HCEC 1CT (cell line): Measurements from ENCODE around the gene EXOC6B.

Source experiments
- DNase-seq: peaks from one replicate; pipeline ENCODE4 v3.0.0-alpha.2; 2017

The EXOC6B gene

DNA sequence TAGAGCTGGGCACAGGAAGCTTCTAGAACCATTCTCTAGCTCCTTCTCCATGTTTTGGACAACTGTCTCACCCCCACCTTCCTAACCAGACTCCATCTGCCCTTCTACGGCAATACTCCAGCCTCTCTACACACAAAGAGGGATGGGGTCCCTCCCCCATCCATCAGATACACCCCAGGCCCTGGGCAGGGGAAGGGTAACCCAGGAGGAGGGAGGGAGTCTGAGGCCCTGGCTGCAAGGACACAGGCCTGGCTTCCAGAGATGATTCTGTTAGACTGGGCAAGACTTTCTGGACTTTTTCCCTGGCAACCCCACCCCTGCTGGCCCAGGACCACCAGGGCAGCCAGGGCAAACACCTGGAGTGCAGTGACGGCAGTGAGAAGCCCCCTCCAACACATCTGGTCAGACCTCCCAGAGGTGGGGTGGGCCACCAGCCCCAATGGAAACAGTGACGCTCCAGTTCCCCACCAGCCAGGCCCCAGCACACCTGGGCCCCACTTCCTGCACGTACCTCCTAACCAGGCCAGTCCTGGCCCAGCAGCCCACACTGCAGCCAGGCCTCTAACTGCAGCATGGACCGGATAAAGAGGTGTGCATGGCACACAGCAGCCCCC is 684.7 kb downstream of the EXOC6B start:
- no peak for DNase-seq

DNA sequence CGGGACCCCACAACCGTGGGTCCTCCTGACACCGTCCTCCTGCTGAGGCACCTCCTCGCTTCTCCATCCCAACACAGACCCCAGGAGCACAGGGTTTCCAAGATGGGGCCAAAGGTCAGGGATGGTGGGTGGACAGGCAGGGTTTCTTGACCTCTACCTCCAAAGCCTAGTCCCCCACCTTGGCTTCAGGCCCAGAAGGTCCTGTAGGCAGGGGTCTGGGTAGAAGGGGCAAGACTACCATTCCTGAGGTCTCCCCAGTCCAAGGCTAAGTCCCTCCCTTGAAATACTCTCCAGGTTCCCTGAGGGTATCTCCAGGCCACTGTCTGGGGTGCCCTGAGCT is 685.2 kb downstream of the EXOC6B start:
- no peak for DNase-seq

DNA sequence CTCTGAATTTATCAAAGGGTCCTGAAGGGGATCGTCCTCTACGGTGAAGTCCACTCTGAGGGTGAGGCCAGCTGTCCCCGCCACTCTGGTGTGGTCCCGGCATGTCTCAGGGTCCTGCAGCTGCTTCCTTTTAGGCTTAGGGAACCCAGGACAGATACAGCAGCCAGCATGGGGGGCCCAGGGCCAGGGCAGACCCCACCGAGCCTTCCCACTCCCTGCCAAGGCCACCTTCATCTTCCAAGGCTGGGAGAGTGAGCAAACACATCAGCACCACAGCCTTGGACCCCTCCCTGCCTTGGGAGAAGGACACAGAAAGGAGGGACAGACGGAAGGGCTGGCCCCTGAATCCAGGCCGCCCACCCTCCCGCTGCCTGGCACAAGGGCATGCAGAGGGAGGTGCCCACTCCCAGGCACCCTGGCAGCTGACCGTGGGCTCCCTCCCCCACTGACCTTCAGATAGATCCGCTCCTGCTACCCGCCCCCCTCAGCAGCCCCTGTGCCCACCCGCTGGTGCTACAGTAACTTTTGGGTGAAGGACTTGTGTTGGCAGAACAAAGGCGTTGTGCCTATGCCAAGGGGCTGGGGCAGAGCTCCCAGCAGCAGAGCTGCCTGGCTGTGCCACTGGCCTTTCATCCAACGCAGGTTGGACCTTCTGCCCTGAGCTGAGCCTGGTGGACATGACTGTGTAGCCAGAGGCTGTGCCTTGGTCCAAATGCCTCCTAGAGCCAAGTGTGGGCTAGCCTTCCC is 685.8 kb downstream of the EXOC6B start:
- DNase-seq, result no peak

DNA sequence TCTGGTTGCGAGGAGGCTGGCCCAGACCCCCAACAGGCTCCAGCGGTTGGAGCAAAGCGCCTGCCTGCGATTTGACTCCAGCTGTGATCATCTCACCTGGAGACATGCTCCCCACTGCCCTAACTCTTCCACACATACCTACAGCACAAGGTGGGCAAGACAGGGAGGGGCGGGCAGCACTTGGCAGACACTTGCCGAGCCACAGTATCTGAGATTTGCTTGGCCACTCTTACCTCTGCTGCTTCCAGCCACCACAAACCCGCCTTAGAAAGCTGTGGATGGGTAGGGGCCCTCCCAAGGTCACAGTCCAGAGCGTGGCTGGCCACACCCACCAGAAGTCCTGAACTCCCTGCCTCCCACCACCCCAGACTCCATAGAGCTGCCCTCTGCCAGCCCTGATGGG is 686.4 kb downstream of the EXOC6B start:
- no peak for DNase-seq

DNA sequence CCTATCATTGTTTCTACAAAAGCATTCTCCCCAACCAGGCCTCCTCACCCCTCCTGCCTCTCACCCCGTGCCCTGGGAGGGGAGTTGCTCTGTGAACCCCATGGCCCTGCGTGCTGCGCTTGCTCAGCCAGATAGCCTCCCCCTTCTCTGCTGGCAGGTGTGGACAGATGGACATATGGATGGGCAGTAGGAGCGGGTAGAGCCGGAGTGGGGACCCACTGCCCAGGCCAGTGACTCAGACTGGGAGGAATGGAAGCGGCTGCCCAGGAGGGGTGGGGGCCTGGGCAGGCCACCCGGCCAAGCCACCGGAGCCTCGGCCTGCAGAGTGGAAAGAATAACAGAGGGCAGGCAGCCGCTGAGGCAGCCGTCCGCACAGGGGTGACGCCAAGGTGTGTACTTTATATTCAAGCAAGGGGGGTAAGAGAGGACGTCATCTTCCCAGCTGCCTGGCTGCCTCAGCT is 686.9 kb downstream of the EXOC6B start:
- DNase-seq, result no peak

DNA sequence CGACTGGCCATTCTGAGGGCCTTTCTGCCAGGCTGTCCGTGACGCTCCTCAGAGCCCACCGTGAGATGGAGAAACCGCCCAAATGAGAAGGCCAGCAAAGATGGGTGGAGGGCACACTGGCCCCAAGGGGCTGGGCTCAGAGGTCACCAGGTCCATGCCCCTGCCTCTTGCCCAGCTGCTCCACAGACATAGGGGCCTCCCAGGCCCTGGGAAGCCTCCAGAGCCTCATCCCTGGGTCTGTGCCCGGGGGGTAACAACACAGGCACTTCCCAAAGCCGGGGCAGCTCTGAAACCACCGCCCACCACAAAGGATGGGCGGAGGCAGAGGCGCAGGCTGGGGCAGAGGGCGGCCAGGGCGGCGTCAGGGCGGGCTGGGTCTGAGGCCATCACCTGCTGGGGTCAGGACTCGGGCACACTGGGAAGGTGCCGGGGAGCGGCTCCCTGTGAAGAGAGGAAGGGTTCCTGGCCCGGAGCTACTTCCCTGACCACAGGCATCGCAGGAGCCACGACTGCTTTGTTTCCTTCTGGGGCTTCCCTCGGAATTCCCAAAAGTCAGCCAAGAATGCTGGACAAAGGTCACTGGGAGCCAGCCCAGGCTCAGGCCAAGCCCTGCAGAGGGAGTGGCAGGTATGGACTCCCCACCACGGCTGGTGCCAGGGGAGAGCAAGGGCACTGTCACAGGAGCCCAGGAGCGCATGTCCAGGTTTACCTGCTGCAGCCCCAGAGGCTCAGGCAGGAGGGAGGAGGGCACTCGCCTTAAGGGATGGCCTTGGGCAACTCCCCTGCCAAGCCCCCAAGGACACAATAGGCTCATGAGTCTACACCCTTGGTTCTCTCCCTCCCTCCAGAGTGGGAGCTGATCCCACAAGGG is 687.6 kb downstream of the EXOC6B start:
- no peak for DNase-seq

DNA sequence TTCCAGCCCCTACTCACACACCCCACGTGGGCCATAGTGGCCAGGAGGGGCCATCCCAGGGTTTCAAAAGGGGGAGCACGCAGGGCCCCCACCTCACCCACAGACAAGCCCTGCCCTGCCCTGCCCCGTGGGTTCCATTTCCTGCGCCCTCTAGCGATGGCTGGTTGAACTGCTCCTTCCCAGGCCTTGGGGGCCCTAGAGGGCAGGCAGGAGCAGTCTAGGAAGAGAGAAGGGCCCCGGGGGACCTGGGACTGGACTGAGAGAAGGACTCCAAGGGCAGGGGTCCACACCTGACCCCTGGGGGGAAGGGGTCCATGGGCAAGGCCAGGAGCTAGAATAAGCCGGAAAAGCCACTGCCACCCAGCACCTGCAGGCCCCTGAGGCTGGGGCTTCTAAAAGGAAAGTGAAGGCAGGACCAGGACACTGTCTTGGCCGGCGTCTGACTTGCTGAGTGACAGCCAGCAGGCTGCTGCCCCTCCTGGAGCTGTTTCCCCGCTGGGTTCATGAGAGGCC is 688.3 kb downstream of the EXOC6B start:
- DNase-seq, result no peak

DNA sequence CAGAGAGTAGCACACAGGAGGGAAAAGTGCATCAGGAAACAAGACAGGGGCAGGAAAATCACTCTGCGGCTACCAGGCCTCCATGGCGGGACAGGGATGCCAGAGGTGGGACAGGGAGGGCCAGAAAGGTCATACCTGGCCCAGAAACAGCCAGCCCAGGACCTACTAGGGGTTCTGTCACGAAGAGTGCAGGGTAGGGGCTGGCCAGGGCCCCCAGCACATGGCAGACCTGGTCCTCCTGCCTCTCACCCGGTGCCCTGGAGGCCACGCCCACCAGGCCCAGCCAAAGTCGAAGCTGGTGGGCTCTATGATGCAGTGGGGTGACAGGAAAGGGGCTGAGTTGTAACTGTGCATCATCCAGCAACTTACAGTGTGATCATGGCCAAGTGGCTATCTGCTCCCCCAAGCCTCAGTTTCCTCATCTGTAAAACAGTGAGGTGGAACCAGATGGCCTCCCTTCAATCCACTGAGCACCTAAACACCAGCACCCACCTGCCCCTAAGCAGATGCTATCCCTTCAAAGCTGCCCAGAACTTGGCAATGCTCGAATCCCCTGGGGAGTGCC is 688.8 kb downstream of the EXOC6B start:
- no peak for DNase-seq

DNA sequence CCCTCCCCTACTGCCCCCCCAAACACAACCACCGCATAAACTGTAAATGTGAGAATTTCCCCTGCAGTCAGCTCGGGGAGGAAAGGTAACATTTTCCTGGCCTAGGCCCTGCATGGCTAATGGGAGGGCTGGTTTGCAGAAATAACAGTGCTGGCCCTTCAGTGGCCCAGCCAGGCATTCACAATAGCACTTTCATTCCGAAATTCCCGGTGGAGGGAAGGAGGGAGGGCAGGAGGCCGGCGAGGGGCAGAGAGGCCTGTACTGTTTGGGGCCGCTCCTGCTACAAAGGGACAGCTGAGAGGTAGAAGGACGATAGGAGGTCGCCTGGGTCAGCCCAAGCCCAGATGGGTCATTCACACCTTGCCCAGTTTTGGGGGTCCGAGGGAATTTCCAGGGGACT is 689.5 kb downstream of the EXOC6B start:
- DNase-seq, result no peak

DNA sequence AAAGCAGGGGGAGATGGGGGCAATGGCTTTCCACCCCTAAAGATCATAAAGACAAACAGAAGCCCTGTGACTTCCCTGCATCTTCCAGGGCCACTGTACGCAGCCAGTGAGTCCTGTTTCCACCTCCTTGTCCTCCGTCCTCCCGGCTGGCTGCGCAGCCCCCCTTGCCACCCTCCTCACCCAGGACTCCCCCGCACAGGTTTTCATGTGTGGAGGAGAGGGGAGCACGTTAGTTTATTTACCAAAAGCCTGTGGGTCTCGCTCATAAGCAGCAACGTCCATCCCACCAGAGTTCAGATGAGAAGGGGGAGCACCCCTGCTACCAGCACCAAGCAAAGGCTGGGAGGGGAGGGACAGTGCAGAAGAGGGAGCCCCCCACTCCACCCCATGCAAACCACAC is 689.9 kb downstream of the EXOC6B start:
- no peak for DNase-seq

DNA sequence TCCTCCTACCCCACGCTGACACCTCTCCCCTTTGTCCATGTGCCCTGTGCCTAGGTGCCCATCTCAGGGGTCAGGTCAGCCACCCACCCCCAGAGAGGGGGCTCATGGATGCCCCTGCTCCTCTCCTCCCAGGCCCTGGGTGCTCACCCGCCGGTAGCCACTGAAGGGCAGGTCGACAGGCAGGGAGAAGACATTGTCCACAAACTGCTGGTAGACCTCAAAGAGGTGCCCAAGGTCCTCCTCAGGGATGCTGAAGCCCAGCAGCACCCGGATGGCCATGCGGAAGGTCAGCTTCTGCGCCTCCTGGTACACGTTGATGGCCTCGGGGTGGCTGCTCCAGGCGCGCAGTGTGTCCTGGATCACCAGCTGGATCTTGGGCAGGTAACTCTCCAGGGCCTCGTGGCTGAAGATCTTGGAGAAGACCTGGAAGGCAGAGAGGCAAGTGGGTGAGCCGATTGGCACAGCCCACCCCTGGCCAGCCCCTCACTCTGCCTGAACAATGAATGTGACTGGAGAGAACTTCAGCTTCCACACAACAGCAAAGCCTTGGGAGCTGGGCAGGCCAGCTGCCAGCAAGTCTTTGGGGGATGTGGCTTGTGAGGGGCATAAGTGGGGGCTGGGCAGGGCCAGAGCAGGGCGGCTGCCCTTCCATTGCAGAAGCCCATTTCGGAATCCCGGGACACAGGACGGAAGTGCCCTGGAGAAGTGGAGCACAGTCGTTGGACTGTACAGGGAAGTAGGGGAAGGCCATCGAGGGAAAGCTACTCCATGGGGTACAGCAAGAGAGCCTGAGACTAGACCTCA is 690.6 kb downstream of the EXOC6B start:
- no peak for DNase-seq

DNA sequence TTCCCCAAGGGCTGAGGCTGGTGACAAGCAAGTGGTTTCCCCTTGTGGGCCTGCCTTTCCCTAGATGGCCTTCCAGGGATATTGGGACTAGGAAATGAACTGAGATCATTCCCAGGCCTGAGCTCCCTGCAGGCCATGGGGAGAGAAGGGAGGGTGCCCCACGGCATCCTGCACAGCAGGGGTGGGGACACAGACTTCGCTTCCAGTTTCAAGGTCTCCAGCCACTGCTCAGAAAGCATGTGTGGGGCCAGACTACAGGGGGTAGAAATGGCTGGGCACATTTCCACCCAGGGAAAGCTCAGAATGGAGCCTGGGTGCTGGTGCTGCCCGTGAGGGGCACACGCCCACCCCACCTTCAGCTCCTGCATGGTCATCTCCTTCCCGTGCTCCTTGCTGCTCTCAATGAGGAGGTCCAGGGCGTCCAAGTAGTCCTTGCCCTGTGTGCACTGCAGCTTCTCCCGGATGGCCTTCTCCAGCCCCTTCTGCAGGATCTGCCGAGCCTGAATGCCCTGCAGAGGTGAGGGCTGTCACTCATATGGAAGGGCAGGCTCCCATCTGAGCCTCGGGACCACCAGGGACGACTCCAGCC is 691.3 kb downstream of the EXOC6B start:
- no peak for DNase-seq

DNA sequence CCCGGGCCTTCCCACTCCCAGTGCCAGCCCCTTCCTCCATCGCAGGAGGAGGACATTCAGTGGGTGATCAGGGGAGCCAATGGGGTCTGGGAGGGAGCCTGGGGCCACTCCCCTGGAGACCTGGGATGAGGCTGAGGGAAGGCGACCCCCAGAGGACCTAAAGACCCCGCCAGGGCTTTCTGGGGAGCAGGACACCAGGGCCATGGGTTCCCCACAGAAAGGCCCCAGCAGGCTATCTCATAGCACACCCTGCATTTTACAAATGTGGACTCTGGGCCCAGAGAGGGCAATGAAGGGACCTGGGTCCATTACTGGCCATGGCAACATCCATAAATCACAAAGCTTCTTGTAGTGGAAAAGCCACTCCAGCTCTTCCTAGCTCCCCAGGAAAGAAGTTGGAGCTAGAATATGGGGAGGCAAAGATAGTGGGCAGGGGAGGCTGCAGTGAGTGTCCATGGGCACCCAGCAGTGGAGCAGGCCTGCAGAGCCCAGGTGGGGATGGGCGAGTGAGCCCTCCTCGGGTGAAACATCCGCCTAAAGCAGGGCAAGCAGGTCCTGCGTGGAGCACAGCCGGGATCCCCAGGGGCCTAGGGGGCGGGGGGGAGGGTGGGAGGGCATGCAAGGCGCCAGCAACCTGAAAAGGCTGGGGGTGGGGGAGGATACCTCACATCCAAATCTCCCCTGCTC is 692.0 kb downstream of the EXOC6B start:
- no peak for DNase-seq

DNA sequence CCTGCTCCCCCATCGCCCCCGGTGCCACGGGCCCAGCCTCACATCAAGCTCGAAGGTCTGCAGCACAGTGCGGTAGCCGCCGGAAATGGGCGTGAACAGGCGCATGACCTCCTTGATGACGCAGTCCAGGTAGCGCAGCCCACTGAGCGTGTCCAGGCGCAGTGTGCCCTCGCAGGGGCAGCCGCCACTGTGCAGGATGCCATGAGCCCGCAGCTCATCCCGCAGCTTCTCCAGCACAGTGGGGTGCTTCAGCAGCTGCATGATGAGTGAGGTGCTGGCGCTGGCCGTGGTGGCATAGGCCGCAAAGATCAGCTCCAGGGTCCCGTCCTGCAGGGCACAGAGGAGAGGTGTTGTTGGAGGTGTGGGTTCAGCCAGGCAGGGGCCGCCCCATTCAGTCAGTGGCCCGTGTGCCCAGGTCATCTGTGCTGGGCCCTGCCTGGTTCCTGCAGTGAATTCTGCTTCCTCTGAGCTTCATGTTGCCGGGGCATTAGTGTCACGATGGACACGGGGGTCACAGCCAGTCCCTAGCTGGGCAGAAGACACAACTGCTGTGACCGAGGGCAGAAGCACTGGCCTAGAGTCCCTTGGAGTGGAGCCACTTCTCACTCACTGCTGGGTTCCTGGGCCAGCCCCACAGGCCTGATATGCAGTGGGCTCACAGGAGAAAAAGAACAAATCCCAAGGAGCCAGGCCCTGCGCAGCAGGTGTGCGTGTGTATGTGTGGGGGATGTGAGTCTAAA is 692.7 kb downstream of the EXOC6B start:
- no peak for DNase-seq

DNA sequence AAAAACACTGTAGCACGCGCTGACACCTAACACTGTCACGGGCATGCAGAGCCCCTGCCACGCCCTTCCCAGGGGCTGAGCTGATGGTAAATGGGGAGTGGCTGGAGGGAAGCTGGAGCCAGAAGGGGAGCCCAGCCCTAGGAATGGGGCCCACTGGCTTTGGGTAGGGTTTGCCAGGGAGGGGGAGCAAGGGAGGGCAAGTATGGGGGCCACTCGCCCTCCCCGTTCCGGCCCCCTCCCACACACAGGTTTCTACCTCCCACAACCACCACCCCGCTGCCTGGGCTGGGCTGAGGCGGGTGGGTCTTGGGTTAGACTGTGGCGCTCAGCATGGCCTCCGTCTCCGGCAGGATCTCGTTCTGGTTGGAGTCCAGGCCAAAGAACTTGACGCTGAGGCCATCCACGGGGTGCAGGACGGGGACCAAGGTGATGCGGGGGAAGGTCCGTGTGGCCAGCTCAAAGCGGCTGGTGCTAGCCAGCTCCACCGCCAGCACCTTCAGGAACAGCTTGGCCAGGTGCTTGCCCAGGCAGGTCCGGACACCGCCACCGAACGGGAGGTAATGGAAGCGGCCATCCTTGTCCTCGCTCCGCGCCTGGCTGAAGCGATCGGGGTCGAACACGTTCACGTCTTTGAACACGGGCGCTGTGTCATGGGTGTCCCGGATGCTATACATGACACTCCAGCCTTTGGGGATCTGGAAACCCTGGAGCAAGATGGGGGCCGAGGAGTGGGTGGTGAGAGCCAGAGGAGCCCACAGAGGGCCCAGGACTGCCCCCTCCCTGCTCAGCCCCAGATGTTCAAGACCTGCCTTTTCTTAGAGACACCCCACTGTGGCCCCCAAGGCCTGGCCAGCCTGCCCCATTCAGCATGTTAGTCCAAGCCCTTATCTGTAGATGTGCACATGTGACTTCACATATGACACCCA is 693.7 kb downstream of the EXOC6B start:
- DNase-seq, result no peak

DNA sequence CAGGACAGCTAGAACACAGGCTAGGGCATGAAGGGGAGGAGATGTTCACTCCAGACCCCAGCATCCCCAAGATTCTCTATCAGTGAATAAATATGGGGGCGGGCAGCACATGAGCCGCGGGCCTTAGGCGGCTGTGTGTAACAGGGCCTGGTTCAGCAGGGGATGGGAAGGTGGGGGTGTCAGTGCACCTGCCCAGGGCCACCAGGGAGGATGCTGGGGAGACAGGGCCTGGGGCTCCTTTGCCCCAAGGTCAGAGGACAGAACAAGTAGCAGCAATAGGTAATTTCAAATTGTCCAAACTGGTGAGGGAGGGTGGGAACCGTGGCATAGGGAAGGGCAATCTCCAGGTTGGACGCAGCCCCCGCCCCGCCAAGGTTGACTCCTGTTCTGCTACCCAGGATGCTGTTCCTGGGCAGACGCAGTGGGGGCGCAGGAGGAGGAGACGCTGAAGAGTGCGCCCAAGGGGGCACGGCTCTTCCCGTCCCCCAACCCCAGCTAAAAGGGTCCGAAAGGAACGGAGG is 694.4 kb downstream of the EXOC6B start:
- DNase-seq, result no peak

DNA sequence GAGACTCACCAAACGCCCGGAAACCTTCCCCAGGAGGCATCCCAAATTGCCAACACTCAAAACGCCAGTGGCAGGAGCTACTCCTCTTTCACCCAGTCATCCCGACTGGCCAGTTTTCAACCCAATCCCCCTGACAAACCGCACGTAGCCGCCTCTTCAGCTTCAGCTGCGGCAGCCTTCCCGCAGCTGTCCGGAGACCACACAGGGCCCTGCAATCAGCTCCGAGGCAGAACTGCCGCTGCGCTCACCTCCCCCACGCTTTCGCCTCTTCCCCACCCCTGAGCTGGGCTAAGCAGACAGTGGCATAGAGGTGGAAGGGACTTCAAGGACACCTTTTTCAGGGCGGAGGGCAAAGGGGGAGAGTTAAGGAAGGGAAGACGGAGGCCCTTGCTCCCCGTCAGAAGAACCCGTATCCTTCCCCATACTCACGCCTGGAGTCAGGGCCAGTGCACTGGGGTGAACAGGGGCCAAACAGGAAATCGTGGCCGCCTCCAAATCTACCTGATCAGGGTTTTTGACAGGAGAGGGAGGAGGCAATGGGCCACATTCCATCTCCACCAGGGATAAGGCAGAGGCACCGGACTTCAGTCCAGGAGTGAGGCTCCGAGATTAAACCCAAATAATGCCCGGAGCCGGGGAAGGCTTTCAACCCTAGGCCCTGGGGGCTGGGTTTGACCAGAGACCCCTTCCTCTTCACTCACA is 695.0 kb downstream of the EXOC6B start:
- no peak for DNase-seq

DNA sequence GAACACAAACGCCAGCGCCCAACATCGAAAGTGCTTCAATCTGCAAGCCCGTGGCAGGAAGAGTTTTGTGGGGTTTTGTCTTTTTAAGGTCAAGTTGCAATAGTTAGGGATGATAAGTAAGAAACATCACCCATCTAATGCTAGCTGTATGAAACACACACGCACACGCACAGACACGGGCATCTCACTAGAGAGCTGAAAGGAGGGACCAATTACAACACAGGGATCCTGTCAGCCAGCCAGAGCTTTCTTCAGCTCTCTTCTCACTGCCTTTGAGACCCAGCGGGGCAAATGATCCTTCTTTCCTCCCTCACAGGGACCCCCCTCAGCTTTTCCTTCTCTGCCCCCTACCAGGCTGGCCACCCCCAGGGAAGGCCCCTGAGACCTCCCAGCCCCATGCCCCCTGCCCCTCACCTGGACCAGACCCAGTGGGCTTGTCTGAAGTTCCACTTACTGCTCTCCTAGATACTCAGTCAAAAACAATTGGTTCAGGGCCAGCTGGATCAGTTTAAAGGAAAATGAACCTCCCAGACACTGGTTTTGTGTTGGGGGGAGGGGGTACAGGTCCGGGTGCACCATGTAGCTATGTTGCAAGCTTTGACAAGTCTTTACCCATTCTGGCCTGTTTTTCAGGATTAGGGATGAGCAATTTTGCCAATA is 696.0 kb downstream of the EXOC6B start:
- DNase-seq, result no peak
